SK-N-SH (cell line): ENCODE results near the gene GYS1.
"Not testable (repeated sequence)": the region's sequence is repeated elsewhere in the genome, so short reads cannot be mapped to it uniquely, and the experiment has no call there.

ENCODE experiments used
- EP300 ChIP-seq, 2 experiments: IDR thresholded peaks; 2 replicates each; pipeline versions ENCODE4 v1.4.0 to v1.6.1; 2012; ENCODE audit warnings: borderline replicate concordance in 1 of 2, low read depth in 1 of 2, low read length in 1 of 2
- FOXM1 ChIP-seq: IDR thresholded peaks from 2 replicates; pipeline ENCODE4 v1.4.0; 2012; ENCODE audit warnings: low read depth, mild to moderate bottlenecking
- MXI1 ChIP-seq: IDR thresholded peaks from 2 replicates; pipeline ENCODE4 v1.6.1; 2012; ENCODE audit warnings: mild to moderate bottlenecking, low read depth, low read length, improper control_type of control experiment
- NRF1 ChIP-seq: IDR thresholded peaks from 2 replicates; pipeline ENCODE4 v1.6.1; 2012; ENCODE audit warnings: low read depth, mild to moderate bottlenecking, low read length
- PBX3 ChIP-seq: IDR thresholded peaks from 2 replicates; pipeline ENCODE4; 2012
- SIN3A ChIP-seq: IDR thresholded peaks from 2 replicates; pipeline ENCODE4 v1.6.1; 2012; ENCODE audit warnings: low read depth, mild to moderate bottlenecking, low read length, moderate library complexity, borderline replicate concordance
- TAF1 ChIP-seq: IDR thresholded peaks from 2 replicates; pipeline ENCODE4 v1.6.1; 2012; ENCODE audit warnings: low read depth, mild to moderate bottlenecking, low read length, moderate library complexity, borderline replicate concordance
- TCF12 ChIP-seq: IDR thresholded peaks from 2 replicates; pipeline ENCODE4 v1.4.0; 2012
- YY1 ChIP-seq: IDR thresholded peaks from 2 replicates; pipeline ENCODE4 v1.4.0; 2012; ENCODE audit warnings: low read depth, mild to moderate bottlenecking
- ZBTB33 ChIP-seq: IDR thresholded peaks from 2 replicates; pipeline ENCODE4 v1.4.0; 2012; ENCODE audit warnings: low read depth, borderline replicate concordance
- TF ChIP-seq, protein P1 (sequence below): fragments of 200-600 bp; sonication (generic); IDR thresholded peaks from 2 replicates; pipeline ENCODE4 v1.6.1; 2017; ENCODE audit warnings: antibody characterized with exemption, mild to moderate bottlenecking, moderate library complexity
- TF ChIP-seq, protein P2 (sequence below): IDR thresholded peaks from 2 replicates; pipeline ENCODE4 v1.6.1; 2012; ENCODE audit warnings: mild to moderate bottlenecking, low read depth, low read length, moderate library complexity

DNA sequence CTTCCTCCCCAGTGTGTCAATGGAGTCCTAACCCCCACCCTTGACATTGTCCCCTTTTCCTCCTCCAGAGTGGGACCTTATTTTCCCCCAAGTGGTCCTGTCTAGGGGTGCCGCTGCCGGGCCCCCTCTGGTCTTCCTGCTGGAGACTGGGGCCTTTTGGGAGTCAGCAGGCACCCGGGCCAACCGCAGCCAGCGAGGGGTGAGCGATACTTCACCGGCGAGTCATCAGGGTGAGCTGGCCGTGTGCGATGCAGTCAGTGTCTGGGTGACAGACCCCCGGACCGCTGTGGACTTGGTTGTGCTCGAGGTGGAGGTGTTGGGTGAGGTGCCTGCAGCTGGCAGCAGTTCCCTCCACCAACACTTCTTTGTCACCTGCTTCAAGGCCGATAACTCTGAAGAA, 36.6 kb upstream of the GYS1 start:
- not testable (repeated sequence) for TF ChIP-seq PBX3; EP300 (IDR thresholded peaks at IDR 0.05; ENCODE audit: borderline replicate concordance in 1 of 2, low read depth in 1 of 2, low read length in 1 of 2); YY1; MXI1; NRF1; SIN3A; TCF12; TAF1; ZBTB33; FOXM1
- TF ChIP-seq, protein P1, sequence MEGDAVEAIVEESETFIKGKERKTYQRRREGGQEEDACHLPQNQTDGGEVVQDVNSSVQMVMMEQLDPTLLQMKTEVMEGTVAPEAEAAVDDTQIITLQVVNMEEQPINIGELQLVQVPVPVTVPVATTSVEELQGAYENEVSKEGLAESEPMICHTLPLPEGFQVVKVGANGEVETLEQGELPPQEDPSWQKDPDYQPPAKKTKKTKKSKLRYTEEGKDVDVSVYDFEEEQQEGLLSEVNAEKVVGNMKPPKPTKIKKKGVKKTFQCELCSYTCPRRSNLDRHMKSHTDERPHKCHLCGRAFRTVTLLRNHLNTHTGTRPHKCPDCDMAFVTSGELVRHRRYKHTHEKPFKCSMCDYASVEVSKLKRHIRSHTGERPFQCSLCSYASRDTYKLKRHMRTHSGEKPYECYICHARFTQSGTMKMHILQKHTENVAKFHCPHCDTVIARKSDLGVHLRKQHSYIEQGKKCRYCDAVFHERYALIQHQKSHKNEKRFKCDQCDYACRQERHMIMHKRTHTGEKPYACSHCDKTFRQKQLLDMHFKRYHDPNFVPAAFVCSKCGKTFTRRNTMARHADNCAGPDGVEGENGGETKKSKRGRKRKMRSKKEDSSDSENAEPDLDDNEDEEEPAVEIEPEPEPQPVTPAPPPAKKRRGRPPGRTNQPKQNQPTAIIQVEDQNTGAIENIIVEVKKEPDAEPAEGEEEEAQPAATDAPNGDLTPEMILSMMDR: not testable (repeated sequence)
- TF ChIP-seq, protein P2, sequence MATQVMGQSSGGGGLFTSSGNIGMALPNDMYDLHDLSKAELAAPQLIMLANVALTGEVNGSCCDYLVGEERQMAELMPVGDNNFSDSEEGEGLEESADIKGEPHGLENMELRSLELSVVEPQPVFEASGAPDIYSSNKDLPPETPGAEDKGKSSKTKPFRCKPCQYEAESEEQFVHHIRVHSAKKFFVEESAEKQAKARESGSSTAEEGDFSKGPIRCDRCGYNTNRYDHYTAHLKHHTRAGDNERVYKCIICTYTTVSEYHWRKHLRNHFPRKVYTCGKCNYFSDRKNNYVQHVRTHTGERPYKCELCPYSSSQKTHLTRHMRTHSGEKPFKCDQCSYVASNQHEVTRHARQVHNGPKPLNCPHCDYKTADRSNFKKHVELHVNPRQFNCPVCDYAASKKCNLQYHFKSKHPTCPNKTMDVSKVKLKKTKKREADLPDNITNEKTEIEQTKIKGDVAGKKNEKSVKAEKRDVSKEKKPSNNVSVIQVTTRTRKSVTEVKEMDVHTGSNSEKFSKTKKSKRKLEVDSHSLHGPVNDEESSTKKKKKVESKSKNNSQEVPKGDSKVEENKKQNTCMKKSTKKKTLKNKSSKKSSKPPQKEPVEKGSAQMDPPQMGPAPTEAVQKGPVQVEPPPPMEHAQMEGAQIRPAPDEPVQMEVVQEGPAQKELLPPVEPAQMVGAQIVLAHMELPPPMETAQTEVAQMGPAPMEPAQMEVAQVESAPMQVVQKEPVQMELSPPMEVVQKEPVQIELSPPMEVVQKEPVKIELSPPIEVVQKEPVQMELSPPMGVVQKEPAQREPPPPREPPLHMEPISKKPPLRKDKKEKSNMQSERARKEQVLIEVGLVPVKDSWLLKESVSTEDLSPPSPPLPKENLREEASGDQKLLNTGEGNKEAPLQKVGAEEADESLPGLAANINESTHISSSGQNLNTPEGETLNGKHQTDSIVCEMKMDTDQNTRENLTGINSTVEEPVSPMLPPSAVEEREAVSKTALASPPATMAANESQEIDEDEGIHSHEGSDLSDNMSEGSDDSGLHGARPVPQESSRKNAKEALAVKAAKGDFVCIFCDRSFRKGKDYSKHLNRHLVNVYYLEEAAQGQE: not testable (repeated sequence)
